HL-60/S4 (cell line): ENCODE measurements around the gene ANKLE2.
"Not testable (repeated sequence)": the region's sequence is repeated elsewhere in the genome, so short reads cannot be mapped to it uniquely, and the experiment has no call there.

ENCODE experiments used
- in situ Hi-C: fragments of 300-500 bp; cut with MboI; formaldehyde crosslinking; loops from 2 replicates; pipeline ENCODE4 v1.14.3; 2022; ENCODE audit warnings: low sequenced_read_pairs

ANKLE2 gene

DNA sequence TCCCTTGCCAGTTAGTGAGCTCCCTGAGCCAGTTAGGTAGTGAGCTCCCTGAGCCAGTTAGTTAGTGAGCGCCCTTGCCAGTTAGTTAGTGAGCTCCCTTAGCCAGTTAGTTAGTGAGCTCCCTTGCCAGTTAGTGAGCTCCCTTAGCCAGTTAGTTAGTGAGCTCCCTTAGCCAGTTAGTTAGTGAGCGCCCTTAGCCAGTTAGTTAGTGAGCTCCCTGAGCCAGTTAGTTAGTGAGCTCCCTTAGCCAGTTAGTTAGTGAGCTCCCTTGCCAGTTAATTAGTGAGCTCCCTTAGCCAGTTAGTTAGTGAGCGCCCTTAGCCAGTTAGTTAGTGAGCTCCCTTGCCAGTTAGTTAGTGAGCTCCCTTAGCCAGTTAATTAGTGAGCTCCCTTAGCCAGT is 69.6 kb downstream of the ANKLE2 start:
- in situ Hi-C loops: not testable (repeated sequence)

DNA sequence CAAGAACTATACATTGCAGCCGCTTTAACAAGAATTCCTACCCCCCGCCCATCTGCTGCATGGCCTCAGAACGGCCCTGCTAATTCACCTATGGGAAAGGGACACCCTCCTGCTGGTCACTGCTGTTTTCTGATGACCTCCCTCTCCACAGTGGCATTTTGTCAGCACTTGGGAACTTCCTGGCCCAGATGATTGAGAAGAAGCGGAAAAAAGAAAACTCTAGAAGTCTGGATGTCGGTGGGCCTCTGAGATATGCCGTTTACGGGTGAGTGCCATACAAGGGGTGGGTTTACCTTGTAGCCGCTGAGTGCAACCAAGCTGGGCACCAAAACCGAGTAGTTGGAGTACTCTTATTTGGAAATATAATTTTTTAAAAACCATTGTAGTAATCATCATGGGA is 71.5 kb downstream of the ANKLE2 start:
- in situ Hi-C loops: no loop called here

DNA sequence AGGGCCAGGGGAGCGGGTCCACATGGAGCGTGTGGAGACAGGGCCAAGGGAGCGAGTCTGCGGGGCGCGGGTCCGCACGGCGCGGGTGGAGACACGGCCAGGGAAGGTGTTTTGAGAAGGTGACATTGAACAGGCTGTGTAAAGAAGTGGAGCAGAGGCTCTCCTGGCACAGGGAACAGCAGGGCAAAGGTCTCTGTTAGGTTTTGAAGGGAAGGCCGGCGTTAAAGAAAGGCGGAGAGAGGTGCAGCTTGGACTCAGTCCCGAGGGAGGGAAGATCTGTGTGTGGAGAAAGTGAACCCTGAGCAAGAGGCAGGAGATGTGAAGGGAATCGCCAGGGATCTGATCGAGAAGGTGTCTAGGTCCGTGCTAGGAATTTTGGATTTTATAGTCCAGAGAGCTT is 72.4 kb downstream of the ANKLE2 start:
- in situ Hi-C loops: no loop called here

DNA sequence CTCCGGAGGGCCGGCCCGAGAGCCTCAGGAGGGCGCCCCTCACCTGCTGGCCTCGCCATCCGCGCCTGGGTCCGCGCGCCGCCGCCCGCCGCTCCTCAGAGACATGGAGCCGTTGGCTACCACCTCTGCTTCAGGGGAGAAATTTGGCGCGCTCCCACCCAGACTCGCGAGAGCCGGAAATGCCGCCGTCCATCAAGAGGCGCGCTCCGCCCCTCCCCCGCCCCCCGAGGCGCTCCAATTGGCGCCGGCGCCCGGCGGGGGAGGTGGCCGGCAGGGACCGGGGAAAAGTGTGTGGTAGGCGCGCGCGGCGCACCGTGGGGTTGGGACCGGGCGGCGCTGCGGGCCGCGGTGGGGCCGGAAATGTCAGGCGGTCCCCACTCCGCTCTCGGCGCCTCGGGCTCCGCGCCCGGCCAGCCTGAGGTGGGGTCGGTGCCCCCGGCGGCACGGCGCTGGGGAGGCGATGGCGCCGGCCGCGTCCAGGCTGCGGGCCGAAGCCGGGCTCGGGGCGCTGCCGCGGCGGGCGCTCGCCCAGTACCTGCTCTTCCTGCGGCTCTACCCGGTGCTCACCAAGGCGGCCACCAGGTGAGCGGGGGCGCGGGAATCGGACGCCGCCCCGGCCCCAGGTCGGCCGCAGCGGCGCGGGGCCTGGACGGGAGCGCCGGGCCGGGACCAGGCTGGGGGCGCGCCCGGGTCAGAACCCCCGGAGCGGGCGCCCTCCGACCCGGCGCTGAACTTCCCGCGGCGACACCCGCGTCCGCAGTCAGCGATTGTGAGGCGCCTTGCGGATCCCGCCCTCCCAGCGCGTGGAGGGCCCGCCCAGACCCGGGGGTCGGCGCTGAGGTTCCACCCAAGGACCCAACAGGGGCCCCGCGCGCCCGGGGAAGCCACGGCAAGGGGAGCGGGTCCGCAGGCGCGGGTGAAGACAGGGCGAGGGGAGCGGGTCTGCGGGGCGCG is 74.1 kb downstream of the ANKLE2 start, which contains the start of the genes POLE and PXMP2:
Gene POLE, minus strand, starts transcription at position 132 of the 954 bp plus-strand sequence. Its CDS starts 27 bp downstream, at position 105.
Gene PXMP2, plus strand, starts transcription at position 377 of the 954 bp plus-strand sequence. Its CDS starts 84 bp downstream, at position 461.
- in situ Hi-C loops: no loop called here

DNA sequence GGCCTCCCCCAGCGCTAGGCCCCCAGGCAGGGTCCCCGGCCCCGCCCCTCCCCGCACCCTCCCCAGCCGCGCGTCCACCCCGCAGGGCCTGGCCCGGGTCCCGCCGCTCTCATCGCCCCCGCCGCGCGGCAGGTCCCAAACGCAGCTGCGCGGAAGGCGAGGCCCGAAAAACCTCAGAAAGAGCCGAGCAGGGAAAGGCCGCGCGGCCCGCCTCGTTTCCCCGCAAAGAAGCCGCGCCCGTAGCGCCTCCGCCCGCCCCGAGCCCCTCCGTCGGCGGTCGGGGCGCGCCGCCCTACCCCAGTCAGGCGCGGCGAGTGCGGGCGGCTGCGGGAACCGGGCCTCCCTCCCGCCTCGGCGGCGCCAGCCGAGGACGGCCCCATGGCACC is 74.8 kb downstream of the ANKLE2 start:
- in situ Hi-C loops: no loop called here

DNA sequence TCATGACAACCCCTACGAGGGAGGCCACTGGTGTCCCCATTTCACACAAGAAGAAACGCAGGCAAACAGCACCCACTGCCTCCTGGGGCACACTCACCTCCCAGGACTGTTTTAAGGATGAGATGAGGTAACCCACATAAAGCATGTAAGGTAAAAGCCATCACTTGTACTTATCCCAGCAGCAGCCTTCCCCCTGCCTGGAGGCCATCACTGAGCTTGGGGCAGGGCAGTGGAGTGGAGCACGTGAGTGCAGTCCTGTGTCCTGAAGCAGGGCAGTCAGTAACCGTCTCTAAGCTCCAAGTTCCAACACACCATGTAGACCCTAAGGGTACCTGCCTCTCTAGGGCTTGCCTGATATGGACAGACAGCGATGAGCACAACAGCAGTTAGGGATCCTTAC is 76.2 kb downstream of the ANKLE2 start:
- in situ Hi-C loops: no loop called here

DNA sequence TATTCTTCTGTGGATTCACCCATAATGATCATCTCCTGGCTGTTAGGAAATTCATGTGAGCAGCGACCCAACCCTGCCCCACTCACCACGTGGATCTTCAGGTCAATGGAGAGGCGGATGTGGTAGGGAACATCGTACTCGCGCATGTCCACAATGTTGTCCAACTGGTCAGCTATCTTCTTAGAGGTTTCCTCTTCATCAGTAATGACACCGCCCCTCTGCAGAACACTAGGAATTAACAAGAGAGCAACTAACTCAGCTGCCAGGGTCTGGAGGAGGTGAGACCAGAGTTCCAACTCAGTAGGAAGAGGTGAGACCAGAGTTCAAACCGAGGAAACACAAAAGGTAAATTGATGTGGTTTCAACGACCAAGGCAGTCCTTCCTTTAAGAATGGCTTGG is 84.1 kb downstream of the ANKLE2 start:
- in situ Hi-C loops: no loop called here

DNA sequence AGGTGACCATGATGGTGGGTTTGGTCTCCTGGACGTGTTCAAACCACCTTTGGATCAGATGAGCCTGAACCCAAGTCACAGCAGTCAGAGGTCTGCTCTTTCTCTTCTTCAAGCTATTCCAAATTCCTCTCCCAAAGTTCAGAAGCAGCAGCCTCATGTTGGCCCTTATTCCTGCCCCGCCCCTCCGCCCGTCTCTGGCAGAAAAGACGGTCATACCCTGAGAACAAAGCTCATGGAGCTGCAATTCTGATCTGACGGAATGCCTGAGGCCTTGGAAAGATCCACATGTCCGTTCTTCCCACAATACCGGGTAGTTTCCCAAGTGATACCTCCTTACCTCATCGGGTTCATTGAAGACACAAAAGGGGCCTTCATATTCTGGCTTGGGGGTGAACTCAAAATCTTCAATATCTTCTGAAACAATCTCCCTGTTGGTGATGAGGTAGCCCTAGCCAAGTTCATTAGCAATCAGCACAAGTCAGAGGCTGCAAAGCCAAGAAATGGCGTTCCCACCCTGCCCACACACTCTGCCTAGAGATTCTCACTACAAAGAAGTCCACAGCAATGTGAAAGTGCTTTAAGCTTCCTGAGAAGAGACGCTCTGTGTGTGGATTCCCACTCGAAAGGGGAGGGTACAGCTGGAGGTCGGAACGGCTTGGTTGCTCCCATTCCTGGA is 85.7 kb downstream of the ANKLE2 start:
- in situ Hi-C loops: no loop called here
